SK-N-MC (cell line): ENCODE results near the gene SUCLA2.

Source experiments
- DNase-seq: peaks from one replicate; pipeline ENCODE4 v3.0.0-alpha.2; 2011; ENCODE audit warnings: low read depth, low spot score
- H3K27ac ChIP-seq: fragments of 200-600 bp; sonication (generic); 2 replicates; pipeline ENCODE4 v1.5.1; 2016; ENCODE audit warnings: mixed run types
- H3K36me3 ChIP-seq: fragments of 200-600 bp; sonication (generic); 2 replicates; pipeline ENCODE4 v1.6.1; 2017; ENCODE audit warnings: antibody characterized with exemption, low read length, mixed read lengths; ENCODE audit not compliant: insufficient read depth
- H3K4me3 ChIP-seq: fragments of 200-600 bp; sonication (generic); 2 replicates; pipeline ENCODE4 v1.5.1; 2016
- H3K9ac ChIP-seq: fragments of 200-600 bp; sonication (generic); 2 replicates; pipeline ENCODE4 v1.8.0; 2017; ENCODE audit warnings: mixed run types, mixed read lengths; ENCODE audit not compliant: insufficient read length
- H3K9me3 ChIP-seq: fragments of 200-600 bp; sonication (generic); 2 replicates; pipeline ENCODE4 v1.6.1; 2017; ENCODE audit warnings: low read depth, mild to moderate bottlenecking, antibody characterized with exemption, low read length, moderate library complexity, mixed read lengths
- EZH2 ChIP-seq: fragments of 200-600 bp; sonication (generic); IDR thresholded peaks from one replicate; pipeline ENCODE4 v1.6.1; 2017; ENCODE audit warnings: antibody characterized with exemption
- FOXP2 ChIP-seq: optimal IDR thresholded peaks from 2 replicates; pipeline ENCODE3; 2011; ENCODE audit warnings: mild to moderate bottlenecking, moderate library complexity; ENCODE audit not compliant: insufficient read depth; ENCODE audit errors: extremely low read length, control extremely low read depth
- POLR2AphosphoS5 ChIP-seq: IDR thresholded peaks from 2 replicates; pipeline ENCODE4 v1.6.1; 2012; ENCODE audit warnings: mild to moderate bottlenecking, low read depth, low read length, borderline replicate concordance

The SUCLA2 gene

DNA sequence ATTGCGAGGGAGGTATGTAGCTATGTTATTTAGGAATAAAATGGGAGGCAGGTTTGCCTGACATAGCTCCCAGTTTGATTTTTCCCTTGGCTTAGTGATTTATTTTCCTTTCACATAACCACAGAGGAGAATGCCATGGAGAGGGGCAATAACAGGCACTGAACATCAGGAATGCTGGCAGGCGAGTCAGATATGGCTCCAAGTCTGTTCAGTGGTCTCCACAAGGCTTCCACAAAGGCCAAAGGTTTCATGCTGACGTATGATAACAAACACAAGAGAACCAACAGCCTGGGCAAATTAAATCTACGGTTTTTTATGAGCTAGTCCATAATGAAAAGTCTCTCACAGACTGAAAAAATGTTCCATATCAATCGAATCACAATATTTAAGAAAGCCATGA is 66.7 kb downstream of the SUCLA2 start:
- Histone ChIP-seq H3K4me3 (no peak overlapping the region), H3K36me3 (peaks cover 9% of the 10 kb centered on the region; the same call in 1 of the 2 replicates), H3K27ac (no peak overlapping the region), H3K9me3 (no peaks in the 10 kb centered on the region), H3K9ac (no peak overlapping the region)
- no peak for TF ChIP-seq EZH2
- TF ChIP-seq FOXP2: no peak
- TF ChIP-seq POLR2AphosphoS5: no peak
- DNase-seq: no peak

DNA sequence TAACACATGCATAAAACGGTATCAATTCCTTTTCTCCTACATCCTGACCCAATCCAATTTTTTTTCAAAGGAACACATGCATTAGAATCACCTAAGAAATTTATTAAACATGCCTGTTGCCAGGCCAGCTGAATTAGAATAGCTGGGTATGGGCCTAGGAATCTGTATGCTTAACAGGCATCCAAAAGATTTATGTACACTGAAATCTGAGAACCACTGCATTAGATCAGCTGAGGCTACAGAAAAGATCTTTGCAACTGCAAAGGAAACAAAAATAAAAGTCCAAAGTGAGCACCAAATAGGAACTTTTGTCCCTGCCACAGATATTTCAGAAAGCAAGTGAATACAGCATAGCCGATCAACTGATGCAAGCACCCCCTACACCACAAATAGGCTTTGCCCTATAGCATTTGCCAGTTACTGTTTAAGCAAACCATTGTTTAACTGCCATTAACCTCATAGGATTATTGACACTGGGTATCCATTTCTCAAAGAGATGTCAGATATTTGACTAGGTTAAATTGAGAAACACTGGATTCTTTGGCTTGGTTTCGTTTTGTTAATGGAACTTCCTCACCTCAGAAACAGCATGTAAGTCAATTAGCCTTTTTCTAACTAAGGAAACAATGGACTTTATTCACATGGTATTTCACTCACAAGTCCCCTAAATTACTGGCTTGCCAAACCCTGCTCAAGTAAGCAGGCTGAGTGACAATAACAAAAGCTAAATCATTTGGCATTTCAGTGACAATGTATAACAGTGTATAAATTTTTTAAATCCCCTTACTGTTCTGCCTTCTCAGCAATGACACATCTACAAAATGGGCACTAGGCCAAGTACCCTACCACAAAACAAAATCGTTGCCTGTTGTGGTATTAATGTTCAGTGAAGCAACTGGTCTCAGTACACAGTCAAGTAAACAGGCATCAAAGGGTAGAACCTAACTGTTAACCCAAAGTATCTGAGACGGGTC is 67.8 kb downstream of the SUCLA2 start:
- TF ChIP-seq POLR2AphosphoS5 (no peak), FOXP2 (no peak), EZH2 (no peak)
- H3K9me3 ChIP-seq: no peaks in the 10 kb centered on the region
- H3K9ac ChIP-seq: no peak overlapping the region
- H3K27ac ChIP-seq: no peak overlapping the region
- H3K4me3 ChIP-seq: no peak overlapping the region
- peaks cover 7% of the 10 kb centered on the region; the same call in 1 of the 2 replicates for H3K36me3 ChIP-seq
- no peak for DNase-seq

DNA sequence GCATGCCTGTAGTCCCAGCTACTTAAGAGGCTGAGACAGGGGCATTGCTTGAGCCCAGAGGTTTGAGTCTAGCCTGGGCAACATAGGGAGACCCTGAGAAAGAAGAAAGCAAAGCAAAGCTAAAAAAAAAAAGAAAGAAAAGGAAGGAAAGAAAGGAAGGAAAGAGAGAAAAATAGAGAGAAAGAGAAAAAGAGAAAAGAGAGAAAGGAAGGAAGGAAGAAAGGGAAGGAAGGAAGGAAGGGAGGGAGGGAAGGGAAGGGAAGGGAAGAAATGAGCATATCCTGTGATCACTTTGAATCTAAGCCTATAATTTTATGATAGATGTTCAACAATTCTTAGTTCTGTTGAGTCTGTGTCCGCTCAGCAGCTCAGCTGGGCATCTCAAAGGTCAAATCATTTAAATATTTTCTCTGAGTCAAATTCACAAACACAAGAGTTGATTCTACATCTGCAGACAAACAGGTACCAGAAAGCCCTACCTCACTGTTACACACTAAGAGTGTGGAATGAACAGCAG is 70.4 kb downstream of the SUCLA2 start:
- Histone ChIP-seq H3K36me3 (no peaks in the 10 kb centered on the region), H3K9me3 (no peaks in the 10 kb centered on the region), H3K27ac (no peak overlapping the region), H3K9ac (no peak overlapping the region), H3K4me3 (no peak overlapping the region)
- DNase-seq: no peak
- TF ChIP-seq FOXP2: no peak
- TF ChIP-seq EZH2: no peak
- no peak for TF ChIP-seq POLR2AphosphoS5

DNA sequence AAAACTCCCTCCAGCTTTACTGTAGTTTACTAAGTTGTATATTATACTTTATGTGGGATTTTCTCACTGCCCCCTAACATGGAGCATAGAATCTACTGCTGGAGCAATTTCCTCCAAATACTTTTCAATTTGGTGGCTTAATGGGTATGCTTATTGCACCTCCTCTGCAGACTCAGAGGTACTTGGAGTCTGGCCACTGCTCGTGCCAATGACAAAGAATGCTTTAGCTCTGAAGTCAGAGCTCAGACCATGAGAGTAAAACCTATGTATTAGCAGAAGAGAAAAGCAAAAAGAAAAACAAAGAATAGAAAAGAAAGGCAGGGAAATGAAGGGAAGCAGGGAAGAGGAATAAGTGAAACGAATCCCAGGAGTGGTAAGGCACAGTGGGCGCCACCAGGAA is 71.9 kb downstream of the SUCLA2 start:
- no peak overlapping the region for H3K27ac ChIP-seq
- H3K9me3 ChIP-seq: no peaks in the 10 kb centered on the region
- no peak for TF ChIP-seq EZH2
- TF ChIP-seq POLR2AphosphoS5: no peak
- no peak for TF ChIP-seq FOXP2
- H3K4me3 ChIP-seq: no peak overlapping the region
- no peaks in the 10 kb centered on the region for H3K36me3 ChIP-seq
- no peak overlapping the region for H3K9ac ChIP-seq
- no peak for DNase-seq

DNA sequence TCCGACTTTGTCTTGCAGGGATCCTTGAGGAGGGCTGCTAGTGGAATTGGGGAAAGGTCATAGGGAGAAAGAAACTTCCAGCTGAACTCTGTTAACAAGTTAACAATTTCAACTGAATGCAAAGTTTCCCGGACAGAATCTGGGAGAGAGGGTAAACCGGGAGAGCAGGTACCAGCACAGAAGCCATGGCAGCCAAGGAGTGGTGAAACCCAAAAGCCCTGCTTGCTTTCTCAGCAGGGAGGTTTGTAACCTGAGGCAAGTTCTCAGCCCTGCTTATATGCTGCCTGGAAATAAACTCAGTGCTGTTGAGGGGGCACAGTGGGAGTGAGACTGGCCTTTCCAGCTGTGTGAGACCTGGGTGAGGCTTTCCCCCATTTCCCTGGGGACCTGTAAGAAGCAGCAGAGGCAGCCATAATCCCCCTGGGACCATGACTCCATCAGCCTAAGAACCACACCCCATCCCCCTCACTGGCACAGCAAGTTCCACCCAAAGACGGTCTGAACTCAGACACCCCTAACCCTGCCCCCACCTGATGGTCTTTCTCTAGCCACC is 84.0 kb downstream of the SUCLA2 start:
- no peak overlapping the region for H3K4me3 ChIP-seq
- no peaks in the 10 kb centered on the region for H3K9me3 ChIP-seq
- peak; percentile 14 for DNase-seq
- no peaks in the 10 kb centered on the region for H3K36me3 ChIP-seq
- H3K9ac ChIP-seq: no peak overlapping the region
- TF ChIP-seq EZH2: no peak
- TF ChIP-seq FOXP2: no peak
- no peak for TF ChIP-seq POLR2AphosphoS5
- no peak overlapping the region for H3K27ac ChIP-seq

DNA sequence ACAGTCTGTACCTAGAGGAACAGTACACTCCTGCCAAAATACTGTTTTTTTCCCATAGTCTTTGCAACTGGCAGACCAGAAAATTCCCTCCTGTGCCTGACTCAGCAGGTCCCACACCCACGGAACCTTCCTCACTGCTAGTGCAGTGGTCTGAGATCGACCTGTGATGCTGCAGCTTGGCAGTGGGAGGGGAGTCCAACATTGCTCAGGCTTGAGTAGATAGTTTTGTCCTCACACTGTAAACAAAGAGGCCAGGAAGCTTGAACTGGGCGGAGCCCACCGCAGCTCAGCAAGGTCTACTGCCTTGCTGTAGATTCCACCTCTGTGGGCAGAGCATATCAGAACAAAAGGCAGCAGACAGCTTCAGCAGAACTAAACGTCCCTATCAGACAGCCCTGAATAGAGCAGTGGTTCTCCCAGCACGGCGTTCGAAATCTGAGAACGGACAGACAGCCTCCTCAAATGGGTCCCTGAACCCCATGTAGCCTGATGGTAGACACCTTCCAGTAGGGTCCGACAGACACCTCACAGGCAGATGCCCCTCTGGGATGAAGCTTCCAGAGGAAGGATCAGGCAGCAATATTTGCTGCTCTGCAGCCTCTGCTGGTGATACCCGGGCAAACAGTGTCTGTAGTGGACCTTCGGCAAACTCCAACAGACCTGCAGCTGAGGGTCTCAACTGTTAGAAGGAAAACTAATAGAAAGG is 92.7 kb downstream of the SUCLA2 start:
- Histone ChIP-seq H3K27ac (no peak overlapping the region), H3K4me3 (no peak overlapping the region), H3K36me3 (no peaks in the 10 kb centered on the region), H3K9me3 (no peaks in the 10 kb centered on the region), H3K9ac (no peak overlapping the region)
- no peak for DNase-seq
- TF ChIP-seq POLR2AphosphoS5 (no peak), FOXP2 (no peak), EZH2 (no peak)

DNA sequence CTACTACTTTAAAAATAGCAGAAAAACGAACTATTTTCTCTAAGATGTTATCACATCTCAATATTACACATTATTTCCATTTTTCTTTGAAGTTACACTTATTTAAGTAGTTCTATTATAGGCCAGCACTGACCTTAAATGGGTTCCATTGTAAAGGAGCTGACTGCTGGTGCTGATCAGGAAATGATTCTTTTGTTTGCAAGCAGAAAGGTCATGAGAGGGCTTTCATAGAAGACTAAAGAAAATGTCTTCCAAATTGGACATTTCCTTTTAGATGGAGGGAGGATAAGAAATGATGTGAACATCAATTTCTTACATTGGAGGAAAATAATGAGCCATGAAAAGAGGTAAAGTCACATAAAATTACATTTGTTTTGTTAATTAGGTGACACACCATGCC is 96.2 kb downstream of the SUCLA2 start:
- H3K4me3 ChIP-seq: no peak overlapping the region
- H3K36me3 ChIP-seq: no peaks in the 10 kb centered on the region
- no peak overlapping the region for H3K9ac ChIP-seq
- H3K27ac ChIP-seq: no peak overlapping the region
- no peak for TF ChIP-seq EZH2
- TF ChIP-seq POLR2AphosphoS5: no peak
- no peak for TF ChIP-seq FOXP2
- H3K9me3 ChIP-seq: no peaks in the 10 kb centered on the region
- DNase-seq: no peak

DNA sequence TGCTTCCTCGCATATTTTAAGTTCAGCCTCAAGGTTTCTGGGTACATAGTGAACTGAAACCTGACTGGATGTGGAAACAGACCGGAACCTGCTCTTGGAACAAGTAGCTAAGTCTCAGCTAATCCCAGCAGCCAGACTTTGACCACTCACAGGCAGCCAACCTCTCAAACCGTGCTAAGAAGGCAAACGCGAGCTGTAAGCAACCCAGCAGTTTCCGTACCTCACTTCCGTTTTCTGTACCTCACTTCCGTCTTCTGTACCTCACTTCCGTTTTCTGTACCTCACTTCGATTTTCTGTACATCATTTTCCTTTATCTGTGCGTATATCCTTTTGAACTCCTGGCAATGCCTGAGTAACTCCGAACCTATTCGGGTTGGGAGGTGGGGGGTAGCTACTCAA is 96.8 kb downstream of the SUCLA2 start:
- TF ChIP-seq FOXP2 (no peak), POLR2AphosphoS5 (no peak), EZH2 (no peak)
- no peak for DNase-seq
- no peak overlapping the region for H3K4me3 ChIP-seq
- no peak overlapping the region for H3K9ac ChIP-seq
- H3K36me3 ChIP-seq: no peaks in the 10 kb centered on the region
- no peaks in the 10 kb centered on the region for H3K9me3 ChIP-seq
- H3K27ac ChIP-seq: no peak overlapping the region
